Transverse colon (tissue), 4 donors: ENCODE measurements around the gene CPAMD8.

ENCODE experiments used
- EP300 ChIP-seq: sonication (generic); formaldehyde crosslinking; IDR thresholded peaks from one replicate; pipeline ENCODE4 v1.6.1; 2017; ENCODE audit warnings: antibody characterized with exemption, low read depth
- POLR2AphosphoS5 ChIP-seq, 3 donors: sonication (generic); formaldehyde crosslinking; IDR thresholded peaks; one replicate each; pipeline ENCODE4 v1.6.1; 2016; ENCODE audit warnings: antibody characterized with exemption in 3 of 3
- TF ChIP-seq, protein P1 (sequence below), 5 experiments: fragments of 200-600 bp in 3 of 5; fragments of 450-650 bp in 2 of 5; sonication (generic) in 3 of 5; IDR thresholded peaks; 1 replicate in 2 of 5; 2 replicates in 3 of 5; pipeline ENCODE4 v1.5.1; 2016 to 2017; ENCODE audit warnings: antibody characterized with exemption in 5 of 5, inconsistent platforms in 3 of 5, mild to moderate bottlenecking in 2 of 5, moderate library complexity in 1 of 5

DNA sequence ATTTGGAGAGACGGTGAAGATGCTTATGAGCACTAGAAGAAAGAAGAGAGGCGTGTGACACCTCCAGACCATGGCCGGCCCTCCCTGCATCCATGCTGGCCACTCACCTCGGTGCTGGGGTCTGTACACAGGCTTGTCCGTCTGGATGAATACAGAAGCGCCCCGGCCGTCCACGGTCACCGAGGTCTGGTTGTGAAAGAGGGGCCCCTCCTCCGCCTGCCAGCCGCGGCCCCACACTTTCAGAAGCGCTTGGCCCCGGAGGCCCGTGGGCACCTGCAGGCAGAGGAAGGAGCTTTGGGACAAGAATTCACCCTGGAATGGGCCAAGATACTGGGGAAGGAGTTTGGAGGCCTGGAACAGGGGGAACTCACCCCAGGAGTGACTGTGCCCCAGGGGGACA lies 15.1 kb downstream of the CPAMD8 start:
- TF ChIP-seq, protein P1, sequence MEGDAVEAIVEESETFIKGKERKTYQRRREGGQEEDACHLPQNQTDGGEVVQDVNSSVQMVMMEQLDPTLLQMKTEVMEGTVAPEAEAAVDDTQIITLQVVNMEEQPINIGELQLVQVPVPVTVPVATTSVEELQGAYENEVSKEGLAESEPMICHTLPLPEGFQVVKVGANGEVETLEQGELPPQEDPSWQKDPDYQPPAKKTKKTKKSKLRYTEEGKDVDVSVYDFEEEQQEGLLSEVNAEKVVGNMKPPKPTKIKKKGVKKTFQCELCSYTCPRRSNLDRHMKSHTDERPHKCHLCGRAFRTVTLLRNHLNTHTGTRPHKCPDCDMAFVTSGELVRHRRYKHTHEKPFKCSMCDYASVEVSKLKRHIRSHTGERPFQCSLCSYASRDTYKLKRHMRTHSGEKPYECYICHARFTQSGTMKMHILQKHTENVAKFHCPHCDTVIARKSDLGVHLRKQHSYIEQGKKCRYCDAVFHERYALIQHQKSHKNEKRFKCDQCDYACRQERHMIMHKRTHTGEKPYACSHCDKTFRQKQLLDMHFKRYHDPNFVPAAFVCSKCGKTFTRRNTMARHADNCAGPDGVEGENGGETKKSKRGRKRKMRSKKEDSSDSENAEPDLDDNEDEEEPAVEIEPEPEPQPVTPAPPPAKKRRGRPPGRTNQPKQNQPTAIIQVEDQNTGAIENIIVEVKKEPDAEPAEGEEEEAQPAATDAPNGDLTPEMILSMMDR (IDR thresholded peaks at IDR 0.05): no peak
- TF ChIP-seq EP300 (no peak), POLR2AphosphoS5 (IDR thresholded peaks at IDR 0.05) (no peak)
